ENCODE data around the gene OR4D2.

OR4D2 gene

GRCh38 chr17:58187063-58187462 is 20.3 kb downstream of the OR4D2 start:
- TF ChIP-seq CTCF (IDR thresholded peaks at IDR 0.05) (no peak), ZFX (IDR thresholded peaks at IDR 0.05; ENCODE audit: borderline replicate concordance) (no peak)
- no peak overlapping the region for H3K27ac ChIP-seq

GRCh38 chr17:58187675-58188074 is 20.9 kb downstream of the OR4D2 start:
- no peak for TF ChIP-seq ZFX (IDR thresholded peaks at IDR 0.05; ENCODE audit: borderline replicate concordance)

GRCh38 chr17:58189436-58190146 is 22.8 kb downstream of the OR4D2 start:
- no peak for TF ChIP-seq ZFX (IDR thresholded peaks at IDR 0.05; ENCODE audit: borderline replicate concordance)
- no peak for TF ChIP-seq CTCF (IDR thresholded peaks at IDR 0.05)
- no peak overlapping the region for H3K27ac ChIP-seq

More at GRCh38 chr17:58187675-58188074, 20.9 kb downstream of the OR4D2 start:
- H3K27ac ChIP-seq = no peak overlapping the region

GRCh38 chr17:58191241-58191896 is 24.6 kb downstream of the OR4D2 start:
- TF ChIP-seq CTCF (IDR thresholded peaks at IDR 0.05) (no peak), ZFX (IDR thresholded peaks at IDR 0.05; ENCODE audit: borderline replicate concordance) (no peak)

GRCh38 chr17:58192612-58193011 is 25.8 kb downstream of the OR4D2 start, which contains the start of gene EPX:
EPX (plus strand) TSS chr17:58192726; CDS start chr17:58192847, 121 bp downstream.
- TF ChIP-seq ZFX (IDR thresholded peaks at IDR 0.05; ENCODE audit: borderline replicate concordance) (no peak), CTCF (IDR thresholded peaks at IDR 0.05) (no peak)
- H3K27ac ChIP-seq = no peak within 1 kb of the TSS

More at GRCh38 chr17:58191241-58191896, 24.6 kb downstream of the OR4D2 start:
- H3K27ac ChIP-seq = no peak overlapping the region

- H3K27ac ChIP-seq = no peak overlapping the region
- TF ChIP-seq CTCF (IDR thresholded peaks at IDR 0.05) (peak; percentile 30), ZFX (IDR thresholded peaks at IDR 0.05; ENCODE audit: borderline replicate concordance) (no peak)
Measured at GRCh38 chr17:58193641-58194255, 27.0 kb downstream of the OR4D2 start.

GRCh38 chr17:58195518-58196123 is 28.8 kb downstream of the OR4D2 start:
- no peak overlapping the region for H3K27ac ChIP-seq
- TF ChIP-seq ZFX (IDR thresholded peaks at IDR 0.05; ENCODE audit: borderline replicate concordance) = no peak
- TF ChIP-seq CTCF (IDR thresholded peaks at IDR 0.05) = no peak

All from 22Rv1 (cell line).